OCI-LY7 (cell line): ENCODE data around the gene ATP2A3.

Experiments
- CTCF ChIP-seq: fragments of 200-600 bp; sonication (generic); conservative IDR thresholded peaks from 2 replicates; pipeline ENCODE4 v1.5.1; 2014; ENCODE audit warnings: mild to moderate bottlenecking, antibody characterized with exemption, low read length, moderate library complexity, mixed read lengths
- EZH2phosphoT487 ChIP-seq: fragments of 200-600 bp; sonication (generic); IDR thresholded peaks from 2 replicates; pipeline ENCODE4 v1.6.1; 2018; ENCODE audit warnings: low read depth, borderline replicate concordance, mild to moderate bottlenecking, mixed run types, antibody characterized with exemption, low read length, moderate library complexity, mixed read lengths

- no peak for TF ChIP-seq CTCF
- TF ChIP-seq EZH2phosphoT487: no peak
Observed at GRCh38 chr17:3915581-3915994, 48.6 kb downstream of the ATP2A3 start.
